ENCODE measurements around the gene KMT2E. TPM values are rescaled to one million over a fixed set of nuclear protein-coding genes. Genes with fewer than 3 reads are reported as not detected.
A peak's percentile ranks its signal among the peaks of the same experiment; 100 is the strongest.

KMT2E gene
- total and polyA plus RNA-seq, 4 donors: 20.3 to 277 (median 62.8) TPM

GRCh38 chr7:105153531-105153930 lies 139.5 kb downstream of the KMT2E start:
- DNase-seq (no peak), ATAC-seq (ENCODE audit: insufficient read depth, low FRiP score) (no peak)
- Histone ChIP-seq H3K4me3 (no peak overlapping the region), H3K36me3 (ENCODE audit: control insufficient read depth in 4 of 4, insufficient read depth in 4 of 4, low read length in 4 of 4) (peaks cover 3 to 7% (median 5%) of the 10 kb centered on the region in 4 donors), H3K9ac (ENCODE audit: insufficient read depth in 1 of 2, low read length in 2 of 2) (no peak overlapping the region), H3K9me3 (ENCODE audit: control insufficient read depth in 4 of 4, insufficient read depth in 3 of 4, low read length in 3 of 4) (no peaks in the 10 kb centered on the region), H3K27ac (ENCODE audit: low read depth in 1 of 2, low read length in 1 of 2) (peak overlapping the region in 1 of 2 donors; percentile 33), H3K4me1 (ENCODE audit: control insufficient read depth in 5 of 5, insufficient read depth in 5 of 5, low read length in 5 of 5) (peaks cover 0 to 9% (median 0%) of the 10 kb centered on the region in 5 donors), H3K27me3 (ENCODE audit: control insufficient read depth in 3 of 3, insufficient read depth in 3 of 3, low read length in 2 of 3) (no peaks in the 10 kb centered on the region)
- WGBS, 2 donors: 84 to 92% methylated on average over 6 of the region's 6 CpGs
- TF ChIP-seq CTCF (IDR thresholded peaks at IDR 0.05; ENCODE audit: control extremely low read depth, extremely low read depth): no peak

GRCh38 chr7:105154084-105154483 lies 140.1 kb downstream of the KMT2E start:
- no peak overlapping the region for H3K9ac ChIP-seq (ENCODE audit: insufficient read depth in 1 of 2, low read length in 2 of 2)
- H3K27ac ChIP-seq (ENCODE audit: low read depth in 1 of 2, low read length in 1 of 2): no peak overlapping the region

GRCh38 chr7:105156731-105157130 lies 142.7 kb downstream of the KMT2E start:
- DNase-seq (no peak), ATAC-seq (ENCODE audit: insufficient read depth, low FRiP score) (no peak)
- Histone ChIP-seq H3K4me1 (ENCODE audit: control insufficient read depth in 5 of 5, insufficient read depth in 5 of 5, low read length in 5 of 5) (peaks cover 0 to 6% (median 0%) of the 10 kb centered on the region in 5 donors), H3K4me3 (no peak overlapping the region), H3K27ac (ENCODE audit: low read depth in 1 of 2, low read length in 1 of 2) (no peak overlapping the region), H3K9me3 (ENCODE audit: control insufficient read depth in 4 of 4, insufficient read depth in 3 of 4, low read length in 3 of 4) (no peaks in the 10 kb centered on the region), H3K36me3 (ENCODE audit: control insufficient read depth in 4 of 4, insufficient read depth in 4 of 4, low read length in 4 of 4) (peaks cover 3 to 9% (median 8%) of the 10 kb centered on the region in 4 donors), H3K27me3 (ENCODE audit: control insufficient read depth in 3 of 3, insufficient read depth in 3 of 3, low read length in 2 of 3) (no peaks in the 10 kb centered on the region), H3K9ac (ENCODE audit: insufficient read depth in 1 of 2, low read length in 2 of 2) (no peak overlapping the region)
- no peak for TF ChIP-seq CTCF (IDR thresholded peaks at IDR 0.05; ENCODE audit: control extremely low read depth, extremely low read depth)
- 77 to 81% methylated on average over 2 of the region's 2 CpGs for WGBS, 2 donors

More at GRCh38 chr7:105154084-105154483, 140.1 kb downstream of the KMT2E start:
- Histone ChIP-seq H3K4me3 (no peak overlapping the region), H3K4me1 (ENCODE audit: control insufficient read depth in 5 of 5, insufficient read depth in 5 of 5, low read length in 5 of 5) (peaks cover 0 to 9% (median 0%) of the 10 kb centered on the region in 5 donors), H3K27me3 (ENCODE audit: control insufficient read depth in 3 of 3, insufficient read depth in 3 of 3, low read length in 2 of 3) (no peaks in the 10 kb centered on the region), H3K9me3 (ENCODE audit: control insufficient read depth in 4 of 4, insufficient read depth in 3 of 4, low read length in 3 of 4) (no peaks in the 10 kb centered on the region), H3K36me3 (ENCODE audit: control insufficient read depth in 4 of 4, insufficient read depth in 4 of 4, low read length in 4 of 4) (peaks cover 3 to 7% (median 5%) of the 10 kb centered on the region in 4 donors)
- no peak for TF ChIP-seq CTCF (IDR thresholded peaks at IDR 0.05; ENCODE audit: control extremely low read depth, extremely low read depth)
- WGBS, 2 donors: 49 to 53% methylated on average over 2 of the region's 2 CpGs
- DNase-seq (no peak), ATAC-seq (ENCODE audit: insufficient read depth, low FRiP score) (no peak)

GRCh38 chr7:105157278-105157677 lies 143.3 kb downstream of the KMT2E start:
- no peaks in the 10 kb centered on the region for H3K9me3 ChIP-seq (ENCODE audit: control insufficient read depth in 4 of 4, insufficient read depth in 3 of 4, low read length in 3 of 4)
- no peak overlapping the region for H3K9ac ChIP-seq (ENCODE audit: insufficient read depth in 1 of 2, low read length in 2 of 2)
- ATAC-seq (ENCODE audit: insufficient read depth, low FRiP score) (no peak), DNase-seq (no peak)
- no peak overlapping the region for H3K27ac ChIP-seq (ENCODE audit: low read depth in 1 of 2, low read length in 1 of 2)
- no peaks in the 10 kb centered on the region for H3K27me3 ChIP-seq (ENCODE audit: control insufficient read depth in 3 of 3, insufficient read depth in 3 of 3, low read length in 2 of 3)
- no peak overlapping the region for H3K4me3 ChIP-seq
- H3K36me3 ChIP-seq (ENCODE audit: control insufficient read depth in 4 of 4, insufficient read depth in 4 of 4, low read length in 4 of 4): peaks cover 3 to 9% (median 8%) of the 10 kb centered on the region in 4 donors
- peaks cover 0 to 6% (median 0%) of the 10 kb centered on the region in 5 donors for H3K4me1 ChIP-seq (ENCODE audit: control insufficient read depth in 5 of 5, insufficient read depth in 5 of 5, low read length in 5 of 5)
- TF ChIP-seq CTCF (IDR thresholded peaks at IDR 0.05; ENCODE audit: control extremely low read depth, extremely low read depth): no peak
- WGBS, 2 donors: 89 to 92% methylated on average over 3 of the region's 3 CpGs

Data from lung (tissue), 12 donors.